HuH-7.5 (cell line): Measurements from ENCODE around the gene SOCS3.
A peak's percentile ranks its signal among the peaks of the same experiment; 100 is the strongest.
"Not testable (repeated sequence)": the region's sequence is repeated elsewhere in the genome, so short reads cannot be mapped to it uniquely, and the experiment has no call there.

ENCODE experiments used
- DNase-seq: peaks from one replicate; pipeline ENCODE4 v3.0.0; 2011; ENCODE audit warnings: low spot score

Gene SOCS3

DNA sequence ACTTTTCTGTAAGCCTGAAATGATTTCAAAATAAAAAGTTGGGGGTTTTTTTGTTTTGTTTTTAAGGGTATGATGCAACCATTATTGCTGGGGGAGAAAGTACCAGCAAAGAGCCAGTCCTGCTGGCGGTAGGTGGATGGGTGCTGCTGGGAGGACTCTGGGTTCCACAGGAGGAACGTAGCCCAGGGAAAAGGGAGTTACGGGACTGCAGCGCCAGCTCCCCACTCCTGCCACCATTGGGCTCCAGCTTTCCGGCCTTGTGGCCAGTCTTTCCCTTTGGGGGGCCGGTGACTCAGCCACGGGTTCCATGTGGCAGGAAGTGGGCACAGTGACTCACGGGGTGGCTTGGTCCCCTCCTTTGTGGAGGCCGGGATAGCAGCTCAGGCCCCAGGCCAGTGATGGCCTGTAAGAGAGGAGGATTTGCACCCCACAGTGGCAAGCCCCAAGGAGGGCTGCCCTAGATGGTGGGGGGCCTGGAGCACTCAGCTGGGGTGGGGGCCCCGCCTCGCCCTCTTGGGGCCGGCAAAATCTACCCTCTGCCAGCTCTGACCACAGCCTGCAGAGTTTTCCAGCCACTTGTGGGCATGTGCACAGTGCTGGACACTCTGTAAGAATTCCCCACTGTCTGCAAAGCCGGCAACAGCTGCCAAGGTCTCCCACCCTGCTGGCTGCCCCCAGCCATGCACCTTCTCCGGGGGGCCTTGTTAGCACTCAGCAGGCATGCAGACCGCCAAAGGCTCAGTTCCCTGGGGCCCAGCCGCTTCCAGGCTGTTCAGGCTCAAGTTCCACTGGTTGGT is 30.4 kb downstream of the SOCS3 start:
- no peak for DNase-seq

GRCh38 chr17:78327880-78328279 is 32.0 kb downstream of the SOCS3 start:
- no peak for DNase-seq

DNA sequence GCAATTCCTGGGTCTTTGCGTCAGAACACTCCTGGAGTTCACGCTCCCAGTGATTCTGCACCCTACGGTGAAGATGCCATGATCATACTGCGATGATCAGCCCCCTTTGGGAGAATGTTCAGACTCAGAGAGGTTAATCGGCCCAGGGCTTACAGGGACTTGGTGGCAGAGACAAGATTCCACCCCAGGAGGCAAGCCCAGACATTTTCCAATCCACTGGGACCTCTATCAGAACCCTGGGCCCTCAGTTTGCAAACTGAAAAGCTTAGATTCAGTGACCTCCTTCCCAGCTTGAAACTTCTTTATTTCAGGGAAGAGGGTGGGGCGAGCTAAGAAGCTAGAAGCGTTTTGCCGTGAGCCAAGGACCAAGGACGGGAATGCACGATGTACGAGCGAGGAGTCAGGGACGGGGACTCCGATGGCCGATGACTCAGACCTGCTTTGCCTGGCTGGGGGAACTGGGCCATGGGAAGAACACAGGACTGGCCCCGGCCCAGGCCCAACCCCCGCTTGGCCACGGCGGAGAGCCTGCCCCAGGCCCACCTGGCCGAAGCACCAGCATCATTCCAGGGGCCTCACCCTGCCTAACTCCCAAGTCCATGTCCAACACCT is 34.7 kb downstream of the SOCS3 start:
- DNase-seq, result no peak

DNA sequence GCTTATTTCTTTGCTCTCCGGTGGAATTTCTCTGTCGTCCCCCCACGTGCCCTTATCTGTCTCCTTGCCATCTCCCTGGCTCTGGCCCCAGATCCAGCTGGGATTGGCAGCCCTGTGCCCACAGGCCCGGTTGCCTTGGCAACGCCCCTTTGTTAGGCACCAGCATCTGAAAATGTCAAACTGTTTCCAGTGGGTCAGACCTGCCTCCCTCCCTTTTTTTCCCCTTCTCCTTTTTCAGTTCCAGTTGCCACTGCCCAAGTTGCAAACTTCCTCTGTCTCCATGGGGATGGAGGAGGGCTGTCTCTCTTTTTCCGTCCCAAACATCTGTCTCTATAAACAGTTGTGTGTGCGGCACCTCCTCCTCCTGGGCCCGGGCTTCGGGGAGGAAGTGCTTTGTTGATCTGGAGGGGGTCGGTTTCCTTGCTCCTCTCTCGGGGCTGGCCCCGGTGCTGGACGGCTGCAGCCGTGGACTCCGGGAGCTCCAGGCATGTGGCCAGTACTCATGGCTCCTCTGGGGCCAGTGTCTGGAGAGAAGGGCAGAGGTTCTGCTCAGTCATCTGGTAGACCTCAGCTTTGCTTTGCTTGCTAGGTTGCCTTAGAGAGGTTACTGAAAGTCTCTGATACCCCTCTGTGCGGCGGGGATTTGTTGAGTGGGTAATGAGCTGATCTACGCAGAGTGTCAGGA is 35.3 kb downstream of the SOCS3 start:
- no peak for DNase-seq

GRCh38 chr17:78323826-78324390 is 36.0 kb downstream of the SOCS3 start:
- no peak for DNase-seq

- no peak for DNase-seq
These were observed 36.9 kb downstream of the SOCS3 start for GRCh38 chr17:78322858-78323455.

DNA sequence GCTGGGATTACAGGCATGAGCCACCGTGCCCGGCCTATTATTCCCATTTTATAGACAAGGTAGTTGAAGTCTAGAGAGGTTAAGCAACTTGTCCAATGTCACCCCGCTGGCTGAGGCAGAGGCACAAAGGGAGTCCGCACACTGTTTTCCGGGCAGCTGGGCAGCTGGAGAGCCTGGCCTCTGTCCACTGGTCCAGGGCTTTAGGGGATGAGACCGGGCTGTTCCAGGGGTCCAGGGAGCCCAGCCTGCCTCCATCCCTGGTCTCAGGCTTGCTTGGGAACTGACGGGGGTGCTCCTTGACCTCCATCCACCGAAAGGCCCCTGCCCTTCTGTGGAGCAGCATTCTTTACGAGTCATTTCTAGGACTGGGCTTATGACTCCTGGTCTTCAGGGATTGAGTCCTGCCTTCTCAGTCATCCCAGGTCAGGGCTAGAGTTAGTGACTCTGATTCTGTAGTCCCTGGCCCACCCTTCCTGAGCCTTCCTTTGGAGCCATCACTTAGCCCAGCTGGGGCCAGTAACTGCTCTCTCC is 37.5 kb downstream of the SOCS3 start:
- DNase-seq, result no peak

GRCh38 chr17:78318843-78319242 is 41.0 kb downstream of the SOCS3 start:
- DNase-seq, result no peak

- DNase-seq, result no peak
These were observed 41.5 kb downstream of the SOCS3 start for GRCh38 chr17:78318407-78318806.

- no peak for DNase-seq
These were observed 42.0 kb downstream of the SOCS3 start for GRCh38 chr17:78317794-78318400.

DNA sequence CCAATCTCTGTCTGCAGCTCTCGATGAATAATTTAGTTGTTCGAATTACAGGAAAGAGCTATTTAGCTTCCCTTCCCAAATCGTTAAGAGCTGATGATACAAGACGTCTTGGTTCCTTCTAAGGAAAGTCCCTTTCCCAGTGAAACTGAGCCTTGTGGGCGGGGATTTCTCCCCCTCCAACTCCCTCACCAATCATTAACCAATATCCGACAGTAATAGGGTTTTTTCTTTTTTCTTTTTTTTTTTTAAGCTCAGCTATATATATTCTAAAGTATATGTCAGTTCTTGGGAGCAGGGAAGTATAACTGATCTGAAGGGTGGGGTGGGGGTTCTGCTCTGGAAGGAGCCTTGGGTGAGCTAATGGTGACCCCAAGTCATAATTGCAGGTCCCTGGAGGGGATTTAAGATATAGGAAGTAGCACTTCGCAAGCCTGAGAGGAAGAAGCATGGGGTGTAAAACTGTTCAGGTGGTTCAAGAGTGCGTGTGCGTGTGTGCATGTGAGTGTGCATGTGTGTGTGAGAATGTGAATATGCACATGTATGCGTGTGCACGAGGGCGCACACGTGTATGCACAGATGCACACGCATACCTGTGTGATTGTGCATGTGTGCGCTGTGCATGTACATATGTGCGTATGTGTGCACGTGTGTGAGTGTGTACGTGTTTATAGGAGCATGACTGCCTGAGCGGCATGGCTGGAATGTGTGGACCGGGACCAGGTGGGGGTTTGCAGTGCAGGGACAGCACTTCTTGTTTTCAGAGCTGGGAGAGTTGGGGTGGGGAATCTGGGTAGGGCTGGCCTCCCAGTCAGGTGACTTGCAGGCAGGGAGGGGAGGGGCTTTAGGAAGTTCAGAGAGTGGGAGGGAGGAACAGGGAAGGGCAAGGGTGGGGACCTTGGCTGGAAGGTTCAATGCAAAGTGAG is 42.7 kb downstream of the SOCS3 start:
- peak; percentile 47 for DNase-seq

DNA sequence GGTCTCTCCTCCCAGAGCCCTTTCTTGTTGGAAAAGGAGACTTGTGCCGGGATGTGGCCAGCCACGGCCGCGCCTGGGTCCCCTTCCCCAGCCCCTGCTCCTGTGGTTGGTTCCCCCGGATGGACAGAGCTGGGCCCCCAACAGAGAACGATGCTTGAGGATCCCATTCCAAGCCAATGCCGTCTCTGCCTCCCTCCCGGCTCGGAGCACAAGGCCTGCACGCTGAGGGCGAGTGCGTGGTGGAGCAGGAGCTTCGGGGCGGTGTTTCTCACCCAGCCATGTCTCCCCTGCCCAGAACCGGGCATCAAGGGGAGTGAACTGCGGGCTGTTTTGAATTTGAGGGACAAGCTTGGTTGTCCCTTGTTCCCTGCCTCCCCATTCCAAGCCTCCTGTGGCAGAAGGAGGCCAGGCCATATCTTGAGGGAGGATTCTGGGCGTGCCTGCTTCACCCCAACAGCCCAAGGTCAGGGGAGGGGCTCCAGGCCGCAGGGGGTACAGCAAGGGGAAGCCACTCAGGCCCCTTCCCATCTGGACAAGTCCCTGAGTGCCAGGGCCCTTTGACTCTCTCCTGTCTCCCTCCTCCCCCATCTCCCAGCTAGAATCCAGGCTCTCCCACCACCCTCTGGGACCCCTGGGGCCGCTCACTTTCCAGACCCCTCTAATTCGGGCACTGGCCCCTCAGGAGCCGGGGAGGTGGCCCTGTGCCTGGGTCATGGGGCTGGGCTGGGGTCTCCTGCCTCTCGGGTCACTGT is 43.6 kb downstream of the SOCS3 start:
- DNase-seq, result no peak

GRCh38 chr17:78315355-78316114 is 44.3 kb downstream of the SOCS3 start:
- DNase-seq, result no peak

- DNase-seq, result no peak
These were observed 45.1 kb downstream of the SOCS3 start for GRCh38 chr17:78314683-78315354.

DNA sequence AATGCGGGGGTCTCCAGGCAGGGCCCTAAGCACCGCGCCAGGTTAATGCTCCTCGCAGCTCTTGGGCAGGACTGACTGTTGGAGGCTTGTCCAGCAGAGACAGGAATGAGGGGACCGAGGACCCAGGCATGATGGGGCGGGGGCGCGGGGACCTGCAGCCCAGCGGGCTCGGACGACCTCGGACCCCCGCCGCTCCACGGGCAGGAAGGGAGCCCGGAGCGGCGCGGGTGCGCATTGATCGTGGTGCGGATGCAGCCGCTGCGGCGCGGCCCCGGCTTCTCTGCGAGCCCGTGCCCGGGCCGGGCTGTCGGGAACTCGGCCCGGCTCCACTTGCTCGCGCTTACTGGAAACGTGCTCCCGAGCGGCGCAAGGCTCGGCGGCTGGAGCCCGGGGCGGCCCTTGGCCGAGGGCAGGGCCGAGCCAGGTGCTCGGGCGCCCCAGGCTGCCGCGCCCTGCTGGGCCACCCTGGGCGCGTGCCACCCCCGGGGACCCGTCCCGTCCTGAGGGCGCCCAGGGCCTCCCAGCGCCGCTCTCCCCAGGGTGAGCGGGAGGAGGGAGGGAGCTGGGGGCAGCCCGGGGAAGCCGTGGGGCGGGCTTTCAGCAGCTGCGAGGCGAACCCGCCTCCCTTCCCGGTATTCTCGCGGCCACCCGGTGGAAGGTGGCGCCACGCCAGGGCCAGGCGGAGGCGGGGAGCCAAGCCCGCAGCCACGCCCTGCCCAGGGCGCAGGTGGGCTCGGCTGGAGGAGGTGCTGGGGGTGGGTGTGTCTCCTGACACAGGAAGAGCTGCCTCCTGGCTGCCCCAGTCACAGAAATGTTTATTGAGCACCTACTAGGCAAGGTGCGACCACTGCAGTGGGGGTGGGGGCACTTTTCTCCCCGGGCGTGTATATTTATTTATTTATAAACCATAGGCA is 45.9 kb downstream of the SOCS3 start:
- DNase-seq, result peak; percentile 87

GRCh38 chr17:78309659-78310255 is 50.1 kb downstream of the SOCS3 start:
- not testable (repeated sequence) for DNase-seq
